GM19328 (cell line): ENCODE results near the gene PRELP.

Source experiments
- ATAC-seq: cut with Tn5 transposase; IDR thresholded peaks from one replicate; pipeline ENCODE4 v1.9.1; 2021; ENCODE audit warnings: mild to moderate bottlenecking, moderate library complexity; ENCODE audit not compliant: unreplicated experiment

The PRELP gene

DNA sequence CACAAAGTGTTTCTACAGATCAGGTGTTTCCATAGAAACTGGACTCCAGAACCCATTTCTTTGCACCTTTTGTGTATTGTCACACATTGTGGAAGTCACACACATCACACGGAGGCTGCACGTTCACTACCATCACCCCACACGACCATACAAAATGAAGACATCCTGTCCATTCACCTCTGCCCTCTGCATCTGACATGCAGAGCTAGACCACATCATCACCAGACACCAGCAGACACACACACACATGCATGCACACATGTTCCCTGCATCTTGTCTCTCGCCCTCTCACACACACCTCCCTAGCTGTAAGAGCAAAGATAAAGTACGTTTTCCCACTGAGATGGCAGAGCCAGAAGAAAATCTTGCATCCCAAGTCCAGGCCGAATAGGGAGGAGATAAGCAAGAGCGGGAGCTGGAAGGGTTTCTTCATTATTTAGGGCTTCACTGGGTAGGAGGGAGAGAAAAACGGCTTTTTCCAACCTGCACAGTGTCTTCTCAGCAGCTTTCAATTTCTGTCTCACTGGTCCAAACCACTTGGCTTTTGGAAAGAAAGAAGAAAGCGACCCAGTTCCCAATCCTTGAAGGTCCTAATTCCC, 709 bp downstream of the PRELP start:
- no peak for ATAC-seq

DNA sequence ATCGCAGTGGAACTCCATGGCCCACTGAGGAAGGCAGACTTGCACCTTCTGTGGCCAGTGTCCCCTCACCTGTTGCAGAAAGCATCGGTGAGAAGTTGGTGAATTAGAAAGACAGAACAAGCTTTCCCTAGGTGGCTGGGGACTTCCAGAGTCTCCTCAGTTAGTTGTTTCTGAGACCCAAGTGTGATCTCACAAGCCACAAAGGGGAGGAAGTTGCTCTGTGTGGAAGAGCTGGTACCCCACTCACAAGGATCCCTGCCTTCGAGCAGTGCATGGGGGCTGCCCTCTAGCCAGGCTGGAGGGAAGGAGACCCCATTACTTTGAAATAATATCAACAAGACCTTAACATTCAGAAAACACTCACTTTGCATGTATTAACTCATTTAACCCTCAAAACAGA, 2.1 kb downstream of the PRELP start:
- no peak for ATAC-seq

DNA sequence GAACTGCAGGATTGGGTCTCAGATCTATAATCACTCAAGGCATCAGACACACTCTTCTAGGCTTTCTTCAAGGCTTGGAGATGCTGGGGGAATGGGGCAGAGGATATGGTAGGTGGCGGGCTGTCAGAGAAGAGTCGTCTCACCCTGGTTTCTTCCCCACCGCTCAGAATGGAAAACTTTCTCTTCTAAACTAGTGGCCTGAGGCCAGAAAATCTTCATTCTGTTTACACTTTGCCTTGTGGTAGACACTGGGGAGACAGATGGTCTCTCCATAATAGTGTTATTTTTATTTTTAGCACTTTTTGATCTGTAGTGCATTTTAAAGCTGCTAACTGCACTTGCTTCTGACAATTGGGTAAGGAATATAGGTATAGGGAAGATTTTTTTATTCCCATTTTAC, 2.6 kb downstream of the PRELP start:
- no peak for ATAC-seq

DNA sequence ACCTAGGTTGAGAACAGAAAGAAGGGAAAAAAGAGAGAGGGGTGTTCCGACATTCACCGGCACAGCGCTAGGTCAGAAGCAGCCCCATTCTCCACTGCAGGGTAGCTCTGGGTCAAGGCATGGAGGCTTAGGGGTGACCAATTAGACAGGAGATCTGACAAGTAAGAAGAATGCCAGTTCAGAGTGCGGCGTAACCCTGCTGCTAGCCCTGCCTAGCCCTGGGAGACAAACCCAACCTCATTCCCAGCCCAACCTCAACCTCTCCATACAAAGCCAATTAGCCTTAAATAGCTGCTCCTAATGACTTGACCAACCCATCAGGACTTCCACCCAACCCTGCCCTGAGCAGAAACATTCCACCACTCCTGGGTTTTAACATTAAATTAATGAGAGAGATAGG, 3.4 kb downstream of the PRELP start:
- ATAC-seq = no peak

DNA sequence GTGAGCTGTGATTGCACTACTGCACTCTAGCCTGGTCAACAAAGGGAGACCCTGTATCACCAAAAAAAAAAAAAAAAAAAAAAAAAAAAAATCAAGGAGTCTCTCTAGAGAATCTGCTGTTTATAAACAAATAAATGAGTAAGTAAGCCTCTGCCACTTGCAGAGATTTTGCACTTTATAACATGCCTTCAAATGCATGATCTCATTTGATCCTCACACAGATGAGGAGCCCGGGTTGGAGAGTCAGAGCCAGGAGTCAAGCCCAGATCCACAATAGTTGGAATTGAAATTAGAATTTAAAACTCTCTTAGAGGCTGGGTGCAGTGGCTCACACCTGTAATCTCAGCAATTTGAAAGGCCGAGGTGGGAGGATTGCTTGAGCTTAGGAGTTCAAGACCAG, 4.0 kb downstream of the PRELP start:
- ATAC-seq = no peak

DNA sequence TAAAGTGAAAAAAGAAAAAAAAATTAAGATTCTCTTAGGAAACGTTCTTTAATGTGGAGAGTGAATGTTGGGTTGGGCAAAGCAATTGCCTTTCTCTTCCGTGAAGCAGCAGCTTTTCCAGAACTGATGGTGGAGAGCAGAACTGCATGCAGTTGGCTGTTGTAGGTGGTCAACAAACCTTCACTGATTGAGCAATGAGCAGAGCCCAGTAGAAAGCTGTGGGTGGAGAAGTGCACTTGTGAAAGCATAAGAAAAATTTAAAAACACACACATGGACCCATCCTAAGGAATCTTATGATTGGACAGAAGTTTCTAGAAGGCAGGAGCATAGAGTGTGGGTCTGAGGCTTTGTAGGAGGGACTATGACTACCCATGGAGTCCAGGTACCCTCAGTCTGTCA, 4.5 kb downstream of the PRELP start:
- no peak for ATAC-seq

DNA sequence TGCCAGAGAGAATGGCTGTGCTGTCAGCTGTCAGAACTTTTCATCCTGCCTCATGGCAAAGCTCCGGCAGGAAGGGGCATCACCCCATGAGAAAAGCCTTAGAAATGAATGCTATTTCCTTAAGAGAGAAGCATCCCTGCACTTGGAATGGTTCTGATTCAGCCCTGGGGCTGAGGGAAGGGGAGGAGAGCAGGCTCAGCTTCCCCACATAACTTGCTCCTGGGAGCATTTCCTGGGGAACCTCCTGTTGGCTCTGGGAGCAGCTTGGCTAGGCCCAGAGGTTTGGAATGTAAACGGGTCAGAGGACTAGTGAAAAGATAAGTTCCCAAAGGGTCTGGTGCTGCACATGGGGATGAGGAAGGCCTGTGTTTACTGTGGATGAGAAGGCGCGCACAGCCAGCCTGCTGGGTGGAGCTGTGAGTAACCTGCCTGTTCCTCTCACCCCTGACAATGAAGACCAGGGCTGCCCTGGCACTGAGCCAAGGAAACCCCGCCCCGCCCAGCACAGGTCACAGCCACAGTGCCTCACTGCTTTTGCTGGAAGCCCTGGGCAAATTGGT, 5.0 kb downstream of the PRELP start:
- no peak for ATAC-seq

DNA sequence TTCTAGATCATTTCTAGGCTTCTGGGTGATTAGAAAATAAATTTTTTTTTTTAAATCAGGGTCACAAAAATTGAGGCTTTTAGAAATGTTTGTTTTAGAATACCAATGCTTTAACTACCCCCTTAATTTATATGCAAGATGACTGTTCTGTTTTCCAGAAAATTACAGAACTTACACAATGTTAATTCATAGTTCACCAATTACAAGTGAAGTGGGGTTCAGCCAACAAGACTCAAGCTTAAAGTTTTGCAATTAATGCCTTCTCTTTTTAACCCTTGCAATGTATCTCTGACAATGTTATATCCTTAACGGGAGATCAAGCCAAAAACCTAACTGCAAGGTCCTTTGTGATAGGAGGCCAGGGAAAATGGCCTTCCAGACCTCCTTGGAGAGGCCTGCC, 5.6 kb downstream of the PRELP start:
- ATAC-seq = no peak

DNA sequence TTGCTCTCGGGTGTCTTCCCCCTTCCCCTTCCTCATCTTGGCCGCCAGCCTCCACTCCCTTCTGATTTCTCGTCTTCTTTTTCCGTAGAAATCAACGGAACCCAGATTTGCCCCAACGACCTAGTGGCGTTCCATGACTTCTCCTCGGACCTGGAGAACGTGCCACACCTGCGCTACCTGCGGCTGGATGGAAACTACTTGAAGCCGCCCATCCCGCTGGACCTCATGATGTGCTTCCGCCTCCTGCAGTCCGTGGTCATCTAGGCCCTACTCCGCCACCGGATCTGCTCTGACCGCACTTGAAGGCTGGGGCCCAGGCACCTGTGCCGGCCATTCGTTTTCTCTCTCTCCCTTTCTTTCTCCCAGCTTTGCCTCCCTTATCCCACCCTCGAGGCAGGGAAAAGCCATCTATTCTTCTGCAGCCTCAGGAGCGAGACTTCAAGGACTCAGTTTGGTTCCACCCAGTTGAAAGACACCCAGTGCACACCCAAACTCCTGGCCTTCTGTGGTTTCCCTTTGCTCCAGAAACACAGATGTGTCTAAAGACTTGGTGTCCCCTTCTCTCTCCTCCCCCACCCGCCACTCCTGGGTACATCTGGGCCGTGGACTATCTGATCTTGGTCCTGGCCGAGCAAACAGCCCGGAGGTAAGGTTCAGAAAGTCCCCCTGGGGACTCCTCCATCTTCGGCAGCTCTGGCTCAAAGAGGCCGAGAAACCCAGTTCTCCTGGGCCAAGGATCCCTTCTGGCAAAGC, 11.2 kb downstream of the PRELP start:
- no peak for ATAC-seq

DNA sequence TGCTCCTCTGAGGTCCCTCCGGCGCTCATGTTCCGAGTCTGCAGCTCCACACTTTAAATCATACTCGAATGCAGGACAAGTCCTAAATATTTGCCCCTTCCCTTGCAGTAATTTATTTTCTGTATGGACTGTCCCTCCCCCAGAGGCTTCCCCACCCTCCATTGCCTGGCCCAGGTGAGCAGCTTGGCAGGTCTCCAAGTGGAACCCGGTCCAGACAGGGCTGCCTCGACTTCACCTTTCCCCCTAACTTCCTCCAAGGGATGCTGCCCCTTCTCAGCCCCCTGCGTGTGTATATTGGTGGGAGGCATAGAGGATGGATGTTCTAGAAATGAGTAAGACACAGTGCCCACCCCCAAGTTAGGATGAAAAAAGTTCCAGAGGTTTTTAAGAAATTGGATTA, 12.9 kb downstream of the PRELP start:
- ATAC-seq = no peak

DNA sequence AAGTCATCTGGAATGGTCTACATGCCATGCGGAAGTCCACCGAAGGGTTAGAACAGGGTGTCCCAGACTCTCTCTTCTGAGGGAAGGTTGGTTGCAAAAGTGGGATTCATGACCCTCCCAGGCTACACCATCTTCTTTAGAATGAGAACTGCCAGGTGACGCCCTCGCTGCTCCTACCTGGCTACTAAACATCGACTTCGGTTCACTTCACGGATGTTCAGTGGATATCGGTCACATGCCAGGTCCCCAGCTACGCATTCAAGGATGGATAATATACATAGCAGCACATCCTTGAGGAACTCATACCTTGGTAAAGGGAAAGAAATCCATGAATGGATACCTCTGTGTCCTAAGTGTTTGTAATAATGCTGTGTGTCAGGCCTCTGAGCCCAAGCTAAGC, 15.0 kb downstream of the PRELP start:
- ATAC-seq = no peak

DNA sequence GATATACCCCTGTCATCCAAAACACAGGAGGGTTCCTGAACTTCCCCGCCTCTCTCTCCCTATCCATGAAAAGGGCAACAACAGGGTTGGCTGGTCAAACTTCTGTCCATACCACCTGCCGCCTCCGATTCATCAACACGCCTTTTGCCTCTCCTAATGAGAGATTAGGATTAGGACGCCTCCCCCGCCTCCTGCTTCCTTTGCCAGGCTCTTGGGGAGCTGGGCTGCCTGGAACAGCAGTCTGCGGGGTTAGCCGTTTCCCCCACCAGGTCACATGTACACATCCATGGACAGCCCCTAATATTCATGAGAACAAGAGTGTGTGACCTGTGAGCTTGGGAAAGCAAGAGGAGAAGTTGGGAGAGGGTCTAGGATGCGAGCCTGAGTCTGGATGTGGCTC, 16.1 kb downstream of the PRELP start:
- ATAC-seq = no peak

DNA sequence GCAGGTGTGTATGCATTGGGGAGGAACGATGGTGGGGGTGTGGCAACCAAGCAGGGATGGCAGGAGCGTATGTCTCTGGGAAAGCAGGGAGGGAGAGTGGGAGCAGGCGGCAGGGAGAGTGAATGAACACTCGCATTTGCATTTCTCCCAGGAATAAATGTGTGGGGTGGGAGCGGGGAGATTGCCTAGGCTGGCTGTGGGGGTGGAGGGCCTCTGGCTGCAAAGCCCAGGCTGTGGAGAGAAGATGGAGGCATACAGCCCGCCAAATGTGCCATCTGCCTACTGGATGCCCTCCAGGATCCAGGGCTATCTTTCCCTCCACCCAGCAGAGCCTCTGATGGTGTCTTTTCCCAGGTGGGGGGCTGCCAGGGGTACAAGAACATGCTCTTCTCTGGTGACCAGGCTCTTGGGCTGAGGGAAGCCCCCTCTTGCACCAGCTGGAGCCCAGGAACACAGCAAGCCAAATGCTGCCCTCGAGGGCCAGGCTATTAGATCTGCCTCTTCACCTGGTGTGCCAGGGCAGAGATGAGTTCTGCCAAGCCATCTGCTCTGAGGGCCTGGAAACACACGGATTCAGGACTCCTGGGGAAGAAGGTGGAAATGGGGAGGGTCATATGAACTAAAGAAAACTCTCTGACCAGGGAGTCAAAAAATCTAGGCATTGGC, 16.6 kb downstream of the PRELP start:
- ATAC-seq = no peak

DNA sequence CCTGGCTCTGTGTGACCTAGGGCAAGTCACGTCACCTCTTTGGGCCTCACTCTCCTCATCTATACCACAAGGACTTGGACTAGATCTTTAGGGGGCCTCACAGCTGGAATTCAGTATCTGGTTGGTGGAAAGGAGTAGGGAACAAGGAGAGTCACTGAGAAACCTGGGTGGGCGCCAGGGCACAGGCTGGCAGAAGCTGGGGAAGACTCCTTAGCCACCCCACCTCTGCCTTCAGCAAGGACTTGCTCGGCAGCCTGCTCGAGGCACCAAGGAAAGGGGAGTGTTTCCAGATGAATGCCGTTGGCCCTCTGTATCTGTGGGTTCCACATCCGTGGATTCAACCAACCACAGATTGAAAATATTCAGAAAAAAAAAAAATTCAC, 17.1 kb downstream of the PRELP start:
- ATAC-seq = no peak

DNA sequence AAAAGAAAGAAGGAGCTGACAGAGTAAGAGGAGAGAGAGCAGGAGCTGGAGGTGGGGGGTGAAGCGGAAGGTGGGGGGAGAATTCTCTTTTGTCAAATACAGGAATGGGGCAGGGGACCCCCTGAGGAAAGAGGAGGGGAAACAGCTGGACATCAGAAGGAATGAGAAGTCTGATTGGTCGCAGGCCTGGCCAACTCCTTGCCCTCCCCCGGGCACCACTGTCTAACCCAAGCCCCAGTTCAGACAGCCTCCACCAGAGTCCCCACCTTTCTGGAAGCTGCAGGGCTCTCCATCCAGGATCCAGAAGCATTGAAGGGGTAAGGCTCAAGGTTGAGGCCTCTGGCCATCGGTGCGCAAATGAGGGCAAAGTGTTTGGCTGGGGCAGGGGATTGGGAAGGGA, 18.3 kb downstream of the PRELP start, which contains the start of gene OPTC:
TSS of gene OPTC (plus strand) at position 253 of the 400 bp plus-strand sequence. CDS start 1,853 bp downstream, outside the sequence.
- no peak for ATAC-seq

DNA sequence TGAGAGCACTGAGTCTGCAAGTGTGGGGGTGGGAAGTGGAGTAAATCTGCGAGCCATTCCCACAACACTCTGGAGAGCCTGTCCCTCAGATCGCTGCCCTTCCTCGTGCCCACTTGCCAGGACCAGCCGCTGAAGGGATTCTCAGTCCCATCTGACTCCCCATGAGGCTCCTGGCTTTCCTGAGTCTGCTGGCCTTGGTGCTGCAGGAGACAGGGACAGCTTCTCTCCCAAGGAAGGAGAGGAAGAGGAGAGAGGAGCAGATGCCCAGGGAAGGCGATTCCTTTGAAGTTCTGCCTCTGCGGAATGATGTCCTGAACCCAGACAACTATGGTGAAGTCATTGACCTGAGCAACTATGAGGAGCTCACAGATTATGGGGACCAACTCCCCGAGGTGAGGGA, 20.2 kb downstream of the PRELP start:
- no peak for ATAC-seq

DNA sequence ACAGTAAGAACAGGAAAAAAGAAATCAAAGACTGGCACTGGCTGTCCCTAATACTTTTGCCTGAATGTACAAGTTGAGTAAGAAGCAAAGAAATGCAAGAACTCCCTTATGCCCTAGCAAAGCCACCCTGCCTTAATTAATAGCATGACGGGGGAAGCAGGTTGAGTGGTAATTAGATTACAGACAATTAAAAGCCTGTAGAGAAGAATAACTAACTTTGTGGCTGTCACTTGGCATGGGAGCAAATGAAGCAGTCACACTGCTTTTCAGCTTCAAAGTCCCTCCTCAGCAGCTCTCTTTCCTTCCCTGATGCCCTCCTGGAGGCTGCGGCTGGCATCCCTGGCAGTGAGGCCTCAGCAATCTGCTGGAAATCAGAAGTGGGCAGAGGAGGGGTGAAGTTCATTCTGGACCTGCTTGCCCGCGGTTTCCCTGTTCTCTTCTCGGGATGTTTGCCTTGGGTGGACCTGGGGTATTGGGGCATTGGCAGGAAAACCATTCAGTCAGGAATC, 21.7 kb downstream of the PRELP start:
- ATAC-seq = no peak

DNA sequence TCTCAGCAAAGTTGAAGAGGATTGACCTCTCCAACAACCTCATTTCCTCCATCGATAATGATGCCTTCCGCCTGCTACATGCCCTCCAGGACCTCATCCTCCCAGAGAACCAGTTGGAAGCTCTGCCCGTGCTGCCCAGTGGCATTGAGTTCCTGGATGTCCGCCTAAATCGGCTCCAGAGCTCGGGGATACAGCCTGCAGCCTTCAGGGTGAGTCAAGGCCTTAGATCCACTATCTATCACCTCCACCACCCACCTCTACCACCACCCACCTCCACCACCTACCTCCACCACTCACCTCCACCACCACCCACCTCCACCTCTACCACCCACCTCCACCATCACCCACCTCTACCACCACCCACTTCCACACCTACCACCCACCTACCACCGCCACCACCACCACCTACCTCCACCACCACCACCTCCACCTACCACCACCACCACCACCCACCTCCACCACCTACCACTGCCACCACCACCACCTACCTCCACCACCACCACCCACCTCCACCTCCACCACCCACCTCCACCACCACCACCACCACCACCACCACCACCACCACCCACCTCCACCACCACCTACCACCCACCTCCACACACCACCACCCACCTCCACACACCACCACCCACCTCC, 24.2 kb downstream of the PRELP start:
- no peak for ATAC-seq

DNA sequence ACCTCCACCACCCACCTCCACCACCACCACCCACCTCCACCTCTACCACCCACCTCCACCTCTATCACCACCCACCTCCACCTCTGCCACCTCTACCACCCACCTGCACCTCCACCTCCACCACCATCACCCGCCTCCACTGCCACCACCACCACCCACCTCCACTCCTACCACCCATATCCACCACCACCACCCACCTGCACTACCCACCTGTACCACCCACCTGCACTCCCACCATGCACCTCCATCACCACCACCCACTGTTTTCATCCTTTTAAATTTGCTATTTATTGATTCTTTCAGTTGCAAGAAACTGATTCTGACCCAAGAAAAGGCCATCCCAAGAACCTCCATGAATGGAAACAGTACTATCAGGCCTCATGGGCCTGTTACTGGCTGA, 24.7 kb downstream of the PRELP start:
- no peak for ATAC-seq

DNA sequence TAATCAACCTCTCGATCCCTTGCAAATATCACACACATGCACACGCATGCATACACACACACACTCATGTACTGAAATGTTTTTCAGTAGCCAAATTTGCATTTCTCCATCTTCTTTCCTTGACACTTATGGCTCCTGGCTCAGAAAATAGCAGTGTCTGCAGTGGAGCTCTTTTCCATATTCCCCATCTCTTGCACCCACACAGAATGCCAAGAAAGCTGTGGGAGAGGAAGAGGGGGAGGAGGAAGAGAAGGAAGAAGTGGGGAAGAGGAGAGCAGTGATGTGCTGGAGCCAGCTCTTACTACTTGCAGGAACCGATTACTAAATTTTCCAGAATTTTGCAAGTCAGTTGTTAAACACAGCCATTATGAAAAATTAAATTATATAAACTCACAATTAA, 28.2 kb downstream of the PRELP start:
- ATAC-seq = no peak
